DMS153 treated with DMSO at 0.1 percent for 48 hours (cell line): Measurements from ENCODE around the gene PCDHB6.
"Not testable (repeated sequence)": the region's sequence is repeated elsewhere in the genome, so short reads cannot be mapped to it uniquely, and the experiment has no call there.

ENCODE experiments used
- DNase-seq: peaks from one replicate; lab custom pipeline; 2025; ENCODE audit not compliant: unreplicated experiment; lab: John Stamatoyannopoulos, UW

The PCDHB6 gene

DNA sequence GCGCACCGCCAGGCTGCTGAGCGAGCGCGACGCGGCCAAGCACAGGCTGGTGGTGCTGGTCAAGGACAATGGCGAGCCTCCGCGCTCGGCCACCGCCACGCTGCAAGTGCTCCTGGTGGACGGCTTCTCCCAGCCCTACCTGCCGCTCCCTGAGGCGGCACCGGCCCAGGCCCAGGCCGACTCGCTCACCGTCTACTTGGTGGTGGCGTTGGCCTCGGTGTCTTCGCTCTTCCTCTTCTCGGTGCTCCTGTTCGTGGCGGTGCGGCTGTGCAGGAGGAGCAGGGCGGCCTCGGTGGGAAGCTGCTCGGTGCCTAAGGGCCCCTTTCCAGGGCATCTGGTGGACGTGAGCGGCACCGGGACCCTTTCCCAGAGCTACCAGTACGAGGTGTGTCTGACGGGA, 51.8 kb downstream of the PCDHB6 start:
- not testable (repeated sequence) for DNase-seq
